Testis (tissue), 3 donors: ENCODE measurements around the gene SP140. TPM values are rescaled to one million over a fixed set of nuclear protein-coding genes. Genes with fewer than 3 reads are reported as not detected.

ENCODE experiments used
- DNase-seq: peaks from one replicate; pipeline ENCODE4 v3.0.0-alpha.2; 2019
- H3K27ac ChIP-seq, 2 donors: fragments of 200-600 bp; sonication (generic); one replicate each; pipeline ENCODE4 v1.5.1; 2019
- H3K27me3 ChIP-seq: fragments of 200-600 bp; sonication (generic); one replicate; pipeline ENCODE4 v1.5.1; 2019
- H3K36me3 ChIP-seq: fragments of 200-600 bp; sonication (generic); one replicate; pipeline ENCODE4 v1.5.1; 2017; ENCODE audit warnings: low read depth; ENCODE audit errors: missing control alignments
- H3K4me1 ChIP-seq: fragments of 200-600 bp; sonication (generic); one replicate; pipeline ENCODE4 v1.5.1; 2019
- H3K4me3 ChIP-seq, 2 donors: fragments of 200-600 bp; sonication (generic); one replicate each; pipeline ENCODE4 v1.5.1; 2017 to 2019
- H3K9me3 ChIP-seq: fragments of 200-600 bp; sonication (generic); one replicate; pipeline ENCODE4 v1.5.1; 2017
- CTCF ChIP-seq, 3 experiments: fragments of 450-650 bp in 2 of 3; fragments of 200-600 bp in 1 of 3; sonication (generic) in 1 of 3; IDR thresholded peaks; one replicate each; pipeline ENCODE4 v1.5.1; 2016 to 2019; ENCODE audit warnings: antibody characterized with exemption in 3 of 3, mild to moderate bottlenecking in 2 of 3, moderate library complexity in 1 of 3
- POLR2A ChIP-seq: fragments of 450-650 bp; IDR thresholded peaks from one replicate; pipeline ENCODE4 v1.6.1; 2017; ENCODE audit warnings: antibody characterized with exemption, mild to moderate bottlenecking, moderate library complexity
- WGBS, 2 donors: methylation state at CpG; one replicate each; pipeline ENCODE4 v1.1.5; 2018; 5-methylcytosine and 5-hydroxymethylcytosine counted together
- intact Hi-C: fragments of 100-400 bp; cut with DNase I; formaldehyde crosslinking; loops from one replicate; pipeline ENCODE4 v1.15.1; 2023; ENCODE audit warnings: low total_unique reads
- polyA plus RNA-seq: library from polyadenylated mRNA; stranded (reverse); fragments of 350-450 nt; fragmentation: Illumina TruSeq; extraction: RNeasy Lipid Tissue Mini Kit (QIAGEN cat#74804); gene quantifications from one replicate; pipeline ENCODE4 v1.2.3, GENCODE V29; 2014; ENCODE audit warnings: low read depth, low replicate concordance; ENCODE audit not compliant: insufficient read depth
- total RNA-seq, 2 donors: library from RNA; depleted of rRNA; stranded (reverse); fragments of >200 nt; gene quantifications; one replicate each; pipeline ENCODE4 v1.2.3, GENCODE V29; 2016

The SP140 gene
- total and polyA plus RNA-seq, 3 donors from 2014 or later = 2.0 to 7.2 (median 4.8) TPM

- no peaks in the 10 kb centered on the region for H3K9me3 ChIP-seq
- TF ChIP-seq CTCF (IDR thresholded peaks at IDR 0.05) (no peak), POLR2A (no peak)
- intact Hi-C loops = no loop called here
- DNase-seq = no peak
- no peak overlapping the region for H3K4me3 ChIP-seq
- 79 to 84% methylated on average over 1 of the region's 1 CpG for WGBS, 2 donors
- H3K27ac ChIP-seq = no peak overlapping the region
- no peaks in the 10 kb centered on the region for H3K36me3 ChIP-seq
- H3K4me1 ChIP-seq = no peaks in the 10 kb centered on the region
- H3K27me3 ChIP-seq = no peaks in the 10 kb centered on the region
Measured at GRCh38 chr2:230343747-230344146, 118.2 kb downstream of the SP140 start.

GRCh38 chr2:230346465-230346864 is 120.9 kb downstream of the SP140 start:
- H3K4me3 ChIP-seq = no peak overlapping the region
- H3K36me3 ChIP-seq = no peaks in the 10 kb centered on the region
- no peaks in the 10 kb centered on the region for H3K27me3 ChIP-seq
- 93 to 94% methylated on average over 1 of the region's 1 CpG for WGBS, 2 donors
- TF ChIP-seq POLR2A (no peak), CTCF (IDR thresholded peaks at IDR 0.05) (no peak)
- H3K4me1 ChIP-seq = no peaks in the 10 kb centered on the region
- intact Hi-C loops = no loop called here
- DNase-seq = no peak
- H3K9me3 ChIP-seq = no peaks in the 10 kb centered on the region
- H3K27ac ChIP-seq = no peak overlapping the region

- TF ChIP-seq CTCF (IDR thresholded peaks at IDR 0.05) = no peak
- no peak for TF ChIP-seq POLR2A
- Histone ChIP-seq H3K36me3 (no peaks in the 10 kb centered on the region), H3K4me1 (no peaks in the 10 kb centered on the region), H3K9me3 (no peaks in the 10 kb centered on the region), H3K27ac (no peak overlapping the region), H3K27me3 (no peaks in the 10 kb centered on the region), H3K4me3 (no peak overlapping the region)
- 92 to 100% methylated on average over 1 of the region's 1 CpG for WGBS, 2 donors
- no peak for DNase-seq
- intact Hi-C loops = no loop called here
Measured at GRCh38 chr2:230346921-230347533, 121.5 kb downstream of the SP140 start.

GRCh38 chr2:230347659-230348305 is 122.2 kb downstream of the SP140 start:
- intact Hi-C loops = no loop called here
- Histone ChIP-seq H3K36me3 (no peaks in the 10 kb centered on the region), H3K9me3 (no peaks in the 10 kb centered on the region), H3K27me3 (no peaks in the 10 kb centered on the region), H3K4me1 (no peaks in the 10 kb centered on the region), H3K27ac (no peak overlapping the region), H3K4me3 (no peak overlapping the region)
- no peak for DNase-seq
- no peak for TF ChIP-seq POLR2A
- TF ChIP-seq CTCF (IDR thresholded peaks at IDR 0.05) = no peak
- WGBS, 2 donors = 75 to 91% methylated on average over 3 to 6 of the region's 6 CpGs

GRCh38 chr2:230348787-230349186 is 123.3 kb downstream of the SP140 start:
- Histone ChIP-seq H3K4me3 (no peak overlapping the region), H3K27ac (no peak overlapping the region), H3K9me3 (no peaks in the 10 kb centered on the region), H3K36me3 (no peaks in the 10 kb centered on the region), H3K4me1 (no peaks in the 10 kb centered on the region), H3K27me3 (no peaks in the 10 kb centered on the region)
- intact Hi-C loops = no loop called here
- TF ChIP-seq CTCF (IDR thresholded peaks at IDR 0.05) (no peak), POLR2A (no peak)
- DNase-seq = no peak
